ENCODE data around the gene TUBB4B. TPM values are rescaled to one million over a fixed set of nuclear protein-coding genes. Genes with fewer than 3 reads are reported as not detected.

TUBB4B gene
- total RNA-seq, 2 experiments from 2014 or later: 417 to 443 TPM

DNA sequence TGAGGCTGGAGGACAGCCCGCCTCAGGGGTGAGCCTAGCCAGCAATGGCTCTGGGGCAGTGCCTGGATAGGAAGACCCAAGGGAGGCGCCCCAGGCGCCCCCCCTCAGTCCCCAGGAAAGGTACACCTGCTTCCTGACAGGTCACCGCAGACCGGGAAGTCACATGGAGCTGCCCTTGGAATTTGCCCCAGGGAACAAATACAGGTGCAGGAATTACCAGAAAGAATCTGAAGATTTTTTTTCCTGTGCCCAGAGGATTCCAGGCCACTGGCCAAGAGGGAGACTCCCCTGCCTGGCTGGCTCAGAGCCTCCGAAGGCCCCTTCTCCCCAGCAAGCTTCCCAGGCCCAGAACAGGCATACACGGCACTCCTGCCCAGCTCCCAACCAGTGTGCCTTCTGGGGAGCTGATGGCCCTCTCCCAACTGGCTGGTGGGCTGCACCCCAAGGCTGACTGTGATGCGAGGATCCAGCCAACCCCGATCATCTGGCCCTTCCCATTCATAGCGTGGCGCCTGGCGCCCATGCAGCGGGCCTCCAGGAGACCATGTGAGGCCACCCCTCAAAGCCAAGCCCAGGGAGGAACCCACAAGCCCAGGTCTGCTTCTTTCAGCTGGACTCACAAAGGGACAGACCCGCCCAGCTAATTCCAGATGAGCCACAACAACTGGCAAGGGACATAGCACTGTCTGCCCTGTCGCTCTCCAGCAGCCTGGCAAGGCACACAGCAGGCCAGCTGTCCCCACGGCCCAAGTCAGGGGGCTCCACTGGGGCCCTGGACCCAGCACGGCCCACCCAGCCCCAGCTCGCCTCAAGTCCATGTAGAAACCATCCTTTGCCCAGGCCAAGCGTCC lies 42.8 kb upstream of the TUBB4B start:
- TF ChIP-seq EZH2phosphoT487 (IDR thresholded peaks at IDR 0.05; ENCODE audit: borderline replicate concordance, low read depth, low read length): no peak
- TF ChIP-seq, protein P1, sequence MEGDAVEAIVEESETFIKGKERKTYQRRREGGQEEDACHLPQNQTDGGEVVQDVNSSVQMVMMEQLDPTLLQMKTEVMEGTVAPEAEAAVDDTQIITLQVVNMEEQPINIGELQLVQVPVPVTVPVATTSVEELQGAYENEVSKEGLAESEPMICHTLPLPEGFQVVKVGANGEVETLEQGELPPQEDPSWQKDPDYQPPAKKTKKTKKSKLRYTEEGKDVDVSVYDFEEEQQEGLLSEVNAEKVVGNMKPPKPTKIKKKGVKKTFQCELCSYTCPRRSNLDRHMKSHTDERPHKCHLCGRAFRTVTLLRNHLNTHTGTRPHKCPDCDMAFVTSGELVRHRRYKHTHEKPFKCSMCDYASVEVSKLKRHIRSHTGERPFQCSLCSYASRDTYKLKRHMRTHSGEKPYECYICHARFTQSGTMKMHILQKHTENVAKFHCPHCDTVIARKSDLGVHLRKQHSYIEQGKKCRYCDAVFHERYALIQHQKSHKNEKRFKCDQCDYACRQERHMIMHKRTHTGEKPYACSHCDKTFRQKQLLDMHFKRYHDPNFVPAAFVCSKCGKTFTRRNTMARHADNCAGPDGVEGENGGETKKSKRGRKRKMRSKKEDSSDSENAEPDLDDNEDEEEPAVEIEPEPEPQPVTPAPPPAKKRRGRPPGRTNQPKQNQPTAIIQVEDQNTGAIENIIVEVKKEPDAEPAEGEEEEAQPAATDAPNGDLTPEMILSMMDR (conservative IDR thresholded peaks at IDR 0.05; ENCODE audit: low read length): no peak
- peaks cover 22% of the 10 kb centered on the region for H3K79me2 ChIP-seq (ENCODE audit: insufficient read depth, low read depth, low read length)
- no TSS peak for BruUV-seq (replicated peaks)
- no peaks in the 10 kb centered on the region for H4K20me1 ChIP-seq (ENCODE audit: insufficient read depth, low read length)
- no peaks in the 10 kb centered on the region for H3K9me3 ChIP-seq (ENCODE audit: low read length)
- H2AFZ ChIP-seq (ENCODE audit: low read length): no peak overlapping the region
- no peaks in the 10 kb centered on the region for H3K9me2 ChIP-seq (ENCODE audit: insufficient read depth, low read length)
- ChIA-PET POLR2A (no interaction called here), CTCF (ENCODE audit: unreplicated experiment) (no interaction called here)
- no peak overlapping the region for H3K4me2 ChIP-seq (ENCODE audit: low read length)
- intact Hi-C loops (cut with micrococcal nuclease; ENCODE audit: unreplicated experiment): no loop called here
- H3K27ac ChIP-seq (ENCODE audit: low read depth, low read length, poor library complexity, severe bottlenecking): no peak overlapping the region
- peaks cover 19% of the 10 kb centered on the region for H3K4me1 ChIP-seq (ENCODE audit: insufficient read depth, low read length, poor library complexity, severe bottlenecking)
- no peak for DNase-seq (ENCODE audit: low spot score)
- no peak overlapping the region for H3K4me3 ChIP-seq (ENCODE audit: low read depth, low read length, poor library complexity, severe bottlenecking)
- H3K36me3 ChIP-seq (ENCODE audit: insufficient read depth, low read length): no peaks in the 10 kb centered on the region

DNA sequence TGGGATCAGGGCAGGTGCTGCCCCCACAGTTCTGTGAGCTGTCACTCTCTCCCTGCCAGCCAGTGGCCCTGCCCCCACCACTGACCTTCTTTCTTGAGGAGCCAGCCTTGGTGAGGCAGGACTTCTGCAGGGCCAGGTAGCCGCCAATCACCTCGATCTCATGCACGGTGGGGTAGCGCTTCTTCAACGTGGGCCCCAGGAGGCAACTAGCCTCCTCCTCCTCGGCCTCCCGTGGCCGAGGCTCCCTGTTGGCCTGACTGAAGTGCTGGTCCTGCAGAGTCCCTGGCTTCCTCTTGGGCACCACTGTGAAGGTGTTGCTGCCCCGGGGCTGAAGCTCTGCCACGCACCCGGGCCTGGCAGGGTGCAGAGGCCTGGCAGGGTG lies 42.2 kb upstream of the TUBB4B start:
- DNase-seq (ENCODE audit: low spot score): no peak
- POLR2A ChIA-PET: no interaction called here
- H3K9me3 ChIP-seq (ENCODE audit: low read length): no peaks in the 10 kb centered on the region
- CTCF ChIA-PET (ENCODE audit: unreplicated experiment): no interaction called here
- H3K4me3 ChIP-seq (ENCODE audit: low read depth, low read length, poor library complexity, severe bottlenecking): no peak overlapping the region
- no TSS peak for BruUV-seq (replicated peaks)
- intact Hi-C loops (cut with micrococcal nuclease; ENCODE audit: unreplicated experiment): no loop called here
- TF ChIP-seq, protein P1 (conservative IDR thresholded peaks at IDR 0.05; ENCODE audit: low read length): no peak
- TF ChIP-seq EZH2phosphoT487 (IDR thresholded peaks at IDR 0.05; ENCODE audit: borderline replicate concordance, low read depth, low read length): no peak
- H4K20me1 ChIP-seq (ENCODE audit: insufficient read depth, low read length): peaks cover under 1% of the 10 kb centered on the region; the same call in 1 of the 2 replicates
- no peak overlapping the region for H2AFZ ChIP-seq (ENCODE audit: low read length)
- no peak overlapping the region for H3K4me2 ChIP-seq (ENCODE audit: low read length)
- H3K27ac ChIP-seq (ENCODE audit: low read depth, low read length, poor library complexity, severe bottlenecking): no peak overlapping the region
- peaks cover 27% of the 10 kb centered on the region for H3K79me2 ChIP-seq (ENCODE audit: insufficient read depth, low read depth, low read length)
- no peaks in the 10 kb centered on the region for H3K9me2 ChIP-seq (ENCODE audit: insufficient read depth, low read length)
- peaks cover 25% of the 10 kb centered on the region for H3K4me1 ChIP-seq (ENCODE audit: insufficient read depth, low read length, poor library complexity, severe bottlenecking)
- no peaks in the 10 kb centered on the region for H3K36me3 ChIP-seq (ENCODE audit: insufficient read depth, low read length)

All from OCI-LY7 (cell line).